Colonic mucosa (tissue), 4 donors: ENCODE measurements around the gene MLH3. TPM values are rescaled to one million over a fixed set of nuclear protein-coding genes. Genes with fewer than 3 reads are reported as not detected.

ENCODE experiments used
- DNase-seq: peaks from one replicate; pipeline ENCODE4 v3.0.0-alpha.2; 2020
- H3K27ac ChIP-seq: fragments of 200-600 bp; one replicate; pipeline ENCODE4 v1.8.0; 2021
- H3K27me3 ChIP-seq: fragments of 200-600 bp; one replicate; pipeline ENCODE4 v1.8.0; 2021
- H3K36me3 ChIP-seq: fragments of 200-600 bp; one replicate; pipeline ENCODE4 v1.8.0; 2021
- H3K4me1 ChIP-seq: fragments of 200-600 bp; one replicate; pipeline ENCODE4 v1.8.0; 2021; ENCODE audit warnings: mild to moderate bottlenecking
- H3K4me3 ChIP-seq: fragments of 200-600 bp; one replicate; pipeline ENCODE4 v1.8.0; 2021
- H3K9ac ChIP-seq, 2 donors: one replicate each; pipeline ENCODE4 v1.7.0; 2013; ENCODE audit warnings: control low read depth in 2 of 2, low read depth in 2 of 2, low read length in 2 of 2
- H3K9me3 ChIP-seq: fragments of 200-600 bp; one replicate; pipeline ENCODE4 v1.8.0; 2021
- intact Hi-C: fragments of 100-400 bp; cut with DNase I; formaldehyde crosslinking; loops from one replicate; pipeline ENCODE4 v1.14.1; 2022
- total RNA-seq, 2 donors: library from RNA; stranded (reverse); fragmentation: NEBNext Ultra II Directional in 1 of 2; extraction: Animal tissue kit (Norgen Biotek cat#: 25700) in 1 of 2; gene quantifications; one replicate each; pipeline ENCODE4 v1.2.1, GENCODE V29; 2021
- TF ChIP-seq, protein P1 (sequence below): fragments of 200-600 bp; IDR thresholded peaks from one replicate; pipeline ENCODE4 v1.8.0; 2022; ENCODE audit warnings: antibody characterized with exemption, mild to moderate bottlenecking
- donor health status: healthy.
- donor health status: DM: no; HTN: no; CAD: no.
- donor health status: DM: no; HTN: no; CAD: no.

MLH3 gene
- total RNA-seq = 10 to 100 TPM; 24.2 to 25.9 TPM

DNA sequence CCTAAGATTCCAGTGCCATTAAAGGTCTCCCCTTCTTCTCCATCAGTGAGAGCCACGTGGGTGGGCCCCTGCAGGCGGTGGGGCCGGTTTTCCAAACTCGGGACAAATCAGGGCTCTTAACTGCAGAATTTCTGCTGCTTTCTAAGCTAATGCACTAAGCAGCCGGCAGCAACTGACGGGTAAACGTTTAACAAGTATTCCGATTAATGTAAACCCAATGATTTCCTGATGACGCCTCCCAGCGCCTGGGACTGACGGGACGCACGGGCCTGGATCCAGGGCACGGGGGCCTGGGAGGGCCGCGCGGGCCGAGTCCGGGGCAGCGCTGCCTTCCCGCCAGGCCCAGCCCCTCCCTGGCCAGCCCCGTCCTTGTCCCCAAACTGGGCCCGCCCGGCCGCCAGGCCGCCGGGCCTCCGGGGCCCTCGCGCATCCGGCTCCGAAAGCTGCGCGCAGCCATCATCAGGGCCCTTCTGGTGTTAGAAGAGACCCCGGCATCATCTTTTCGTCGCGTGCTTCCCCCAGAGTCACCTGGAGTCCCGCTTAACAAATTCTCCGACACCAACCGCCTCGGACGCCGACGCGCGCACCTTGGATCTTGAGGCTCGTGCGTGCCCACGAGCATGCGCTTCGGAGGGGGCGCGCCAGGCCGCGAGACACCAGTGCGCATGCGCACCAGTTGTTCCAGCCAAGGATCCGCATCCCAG, at the start of gene MLH3:
TSS of gene MLH3 (minus strand) at position 616 of the 704 bp plus-strand sequence. CDS start 1,812 bp downstream, outside the sequence.
- Histone ChIP-seq H3K4me1 (no peaks in the 10 kb centered on the region), H3K36me3 (no peaks in the 10 kb centered on the region), H3K9ac (peak within 1 kb of the TSS; percentile 75), H3K27ac (peak within 1 kb of the TSS; percentile 85), H3K27me3 (no peaks in the 10 kb centered on the region), H3K4me3 (peak within 1 kb of the TSS; percentile 58), H3K9me3 (no peaks in the 10 kb centered on the region)
- TF ChIP-seq, protein P1, sequence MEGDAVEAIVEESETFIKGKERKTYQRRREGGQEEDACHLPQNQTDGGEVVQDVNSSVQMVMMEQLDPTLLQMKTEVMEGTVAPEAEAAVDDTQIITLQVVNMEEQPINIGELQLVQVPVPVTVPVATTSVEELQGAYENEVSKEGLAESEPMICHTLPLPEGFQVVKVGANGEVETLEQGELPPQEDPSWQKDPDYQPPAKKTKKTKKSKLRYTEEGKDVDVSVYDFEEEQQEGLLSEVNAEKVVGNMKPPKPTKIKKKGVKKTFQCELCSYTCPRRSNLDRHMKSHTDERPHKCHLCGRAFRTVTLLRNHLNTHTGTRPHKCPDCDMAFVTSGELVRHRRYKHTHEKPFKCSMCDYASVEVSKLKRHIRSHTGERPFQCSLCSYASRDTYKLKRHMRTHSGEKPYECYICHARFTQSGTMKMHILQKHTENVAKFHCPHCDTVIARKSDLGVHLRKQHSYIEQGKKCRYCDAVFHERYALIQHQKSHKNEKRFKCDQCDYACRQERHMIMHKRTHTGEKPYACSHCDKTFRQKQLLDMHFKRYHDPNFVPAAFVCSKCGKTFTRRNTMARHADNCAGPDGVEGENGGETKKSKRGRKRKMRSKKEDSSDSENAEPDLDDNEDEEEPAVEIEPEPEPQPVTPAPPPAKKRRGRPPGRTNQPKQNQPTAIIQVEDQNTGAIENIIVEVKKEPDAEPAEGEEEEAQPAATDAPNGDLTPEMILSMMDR = no peak
- intact Hi-C loops = no loop called here
- peak; percentile 90 for DNase-seq

DNA sequence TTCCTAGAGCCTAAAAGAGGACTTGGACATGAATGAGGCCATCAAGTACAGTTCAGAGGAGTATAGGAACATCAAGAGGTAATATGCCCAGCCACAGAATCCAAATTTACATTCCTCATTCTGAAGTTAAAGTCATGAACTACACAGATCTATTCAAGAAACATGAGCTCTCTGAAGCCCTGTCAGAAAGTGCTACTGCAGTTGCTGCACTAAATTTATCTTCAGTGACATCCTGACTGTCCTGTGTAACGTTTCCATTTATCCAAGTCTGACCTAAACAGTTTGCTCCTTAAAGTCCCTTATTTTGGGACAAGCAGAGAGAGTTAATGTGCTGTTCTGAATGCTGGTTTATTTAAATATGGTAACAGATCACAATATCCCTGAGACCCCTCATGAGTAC, 47.4 kb upstream of the MLH3 start:
- no peak overlapping the region for H3K9ac ChIP-seq
- no peak overlapping the region for H3K4me3 ChIP-seq
- TF ChIP-seq, protein P1 = no peak
- H3K4me1 ChIP-seq = no peaks in the 10 kb centered on the region
- intact Hi-C loops = no loop called here
- no peaks in the 10 kb centered on the region for H3K9me3 ChIP-seq
- no peak for DNase-seq
- H3K27me3 ChIP-seq = no peaks in the 10 kb centered on the region
- H3K36me3 ChIP-seq = peaks cover 1% of the 10 kb centered on the region
- H3K27ac ChIP-seq = no peak overlapping the region

DNA sequence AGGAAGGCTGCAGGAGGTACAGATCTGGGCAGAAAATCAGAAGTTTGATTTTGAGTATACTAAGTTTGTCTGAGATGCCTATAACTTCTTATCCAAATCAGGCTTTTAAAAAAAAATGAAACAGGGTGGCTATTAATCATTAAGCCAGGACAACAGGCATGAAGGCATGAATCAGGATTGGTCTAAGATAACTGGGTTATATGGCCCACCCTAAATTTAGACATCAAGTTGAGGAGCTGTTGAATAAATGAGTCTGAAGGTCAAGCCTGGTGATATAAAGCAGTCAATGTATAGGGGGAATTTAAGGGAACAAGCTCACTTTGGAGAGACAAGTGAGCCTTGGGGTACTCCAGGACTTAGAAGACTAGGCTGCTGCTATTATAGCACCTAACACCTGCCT, 46.9 kb upstream of the MLH3 start:
- Histone ChIP-seq H3K4me1 (no peaks in the 10 kb centered on the region), H3K4me3 (no peak overlapping the region), H3K36me3 (peaks cover 6% of the 10 kb centered on the region), H3K9me3 (no peaks in the 10 kb centered on the region), H3K9ac (no peak overlapping the region), H3K27me3 (no peaks in the 10 kb centered on the region), H3K27ac (no peak overlapping the region)
- TF ChIP-seq, protein P1 = no peak
- intact Hi-C loops = no loop called here
- no peak for DNase-seq

DNA sequence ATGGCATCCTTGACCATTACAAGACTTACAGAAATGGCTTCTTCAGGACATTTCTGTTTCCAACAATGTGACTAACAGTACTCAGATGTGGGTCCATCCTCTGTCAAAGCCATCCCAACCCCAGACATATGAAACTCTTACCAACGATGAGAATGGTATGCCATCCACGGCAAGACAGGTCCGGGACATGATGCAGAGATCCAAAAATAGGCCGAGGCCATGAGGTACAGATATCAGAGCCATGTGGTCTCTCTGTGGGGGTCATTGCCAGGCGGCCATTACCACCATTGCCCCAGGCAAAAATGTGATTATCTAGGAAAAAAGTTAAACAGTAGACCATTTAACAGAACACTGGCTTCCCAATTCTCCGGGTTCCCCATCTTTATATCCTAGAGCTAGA, 45.7 kb upstream of the MLH3 start:
- no peak overlapping the region for H3K9ac ChIP-seq
- H3K4me3 ChIP-seq = no peak overlapping the region
- peaks cover 9% of the 10 kb centered on the region for H3K36me3 ChIP-seq
- no peak overlapping the region for H3K27ac ChIP-seq
- H3K4me1 ChIP-seq = no peaks in the 10 kb centered on the region
- intact Hi-C loops = no loop called here
- DNase-seq = no peak
- no peaks in the 10 kb centered on the region for H3K27me3 ChIP-seq
- TF ChIP-seq, protein P1 = no peak
- no peaks in the 10 kb centered on the region for H3K9me3 ChIP-seq

DNA sequence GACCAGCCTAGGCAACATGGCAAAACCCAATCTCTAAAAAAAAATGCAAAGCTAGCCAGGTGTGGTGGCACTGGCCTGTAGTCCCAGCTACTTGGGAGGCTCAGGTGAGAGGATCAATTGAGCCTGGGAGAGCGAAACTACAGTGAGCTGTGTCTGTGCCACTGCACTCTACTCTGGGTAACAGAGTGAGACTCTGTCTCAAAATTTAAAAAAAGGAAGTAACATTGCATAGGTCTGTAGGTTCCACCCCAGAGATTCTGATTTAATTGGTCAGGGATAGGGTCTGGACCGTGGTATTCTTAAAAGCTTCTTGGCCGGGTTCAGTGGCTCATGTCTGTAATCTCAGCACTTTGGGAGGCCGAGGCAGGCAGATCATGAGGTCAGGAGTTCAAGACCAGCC, 44.4 kb upstream of the MLH3 start:
- DNase-seq = no peak
- Histone ChIP-seq H3K9me3 (no peaks in the 10 kb centered on the region), H3K36me3 (peaks cover 9% of the 10 kb centered on the region), H3K27ac (no peak overlapping the region), H3K27me3 (no peaks in the 10 kb centered on the region), H3K4me3 (no peak overlapping the region), H3K4me1 (no peaks in the 10 kb centered on the region), H3K9ac (no peak overlapping the region)
- intact Hi-C loops = no loop called here
- TF ChIP-seq, protein P1 = no peak
